ENCODE data around the gene PCGF1.

DNA sequence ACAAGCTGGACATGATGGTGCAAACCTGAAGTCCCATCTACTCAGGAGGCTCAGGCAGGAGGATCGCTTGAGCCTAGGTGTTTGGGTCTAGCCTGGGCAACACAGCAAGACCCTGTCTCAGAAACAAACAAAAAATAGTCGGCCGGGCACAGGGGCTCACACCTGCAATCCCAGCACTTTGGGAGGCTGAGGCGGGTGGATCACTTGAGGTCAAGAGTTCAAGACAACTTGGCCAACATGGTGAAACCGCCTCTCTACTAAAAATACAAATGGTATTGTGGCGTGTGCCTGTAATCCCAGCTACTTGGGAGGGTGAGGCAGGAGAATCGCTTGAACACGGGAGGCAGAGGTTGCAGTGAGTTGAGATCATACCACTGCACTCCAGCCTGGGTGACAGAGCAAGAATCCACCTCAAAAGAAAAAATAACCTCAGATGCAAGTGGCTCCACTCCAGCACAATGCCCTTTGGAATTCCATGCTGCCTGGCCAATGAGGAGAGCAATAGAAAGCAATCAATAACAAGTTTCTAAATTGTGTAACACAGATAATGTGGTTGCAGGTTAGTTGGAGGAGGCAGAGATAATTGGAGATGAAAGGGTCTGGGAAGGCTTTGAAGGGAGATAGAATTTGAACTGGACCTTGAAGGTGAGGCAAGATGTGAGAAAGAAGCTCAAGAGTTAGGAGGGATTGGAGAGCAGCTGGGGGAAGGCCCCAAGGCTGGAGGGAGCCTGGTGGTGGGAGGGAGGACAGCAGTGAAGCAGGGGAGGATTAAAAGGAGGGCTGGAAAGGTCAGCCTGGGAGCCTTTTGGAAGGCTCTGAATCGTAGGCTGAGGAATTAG, 18.6 kb downstream of the PCGF1 start:
- TF ChIP-seq, protein P1, sequence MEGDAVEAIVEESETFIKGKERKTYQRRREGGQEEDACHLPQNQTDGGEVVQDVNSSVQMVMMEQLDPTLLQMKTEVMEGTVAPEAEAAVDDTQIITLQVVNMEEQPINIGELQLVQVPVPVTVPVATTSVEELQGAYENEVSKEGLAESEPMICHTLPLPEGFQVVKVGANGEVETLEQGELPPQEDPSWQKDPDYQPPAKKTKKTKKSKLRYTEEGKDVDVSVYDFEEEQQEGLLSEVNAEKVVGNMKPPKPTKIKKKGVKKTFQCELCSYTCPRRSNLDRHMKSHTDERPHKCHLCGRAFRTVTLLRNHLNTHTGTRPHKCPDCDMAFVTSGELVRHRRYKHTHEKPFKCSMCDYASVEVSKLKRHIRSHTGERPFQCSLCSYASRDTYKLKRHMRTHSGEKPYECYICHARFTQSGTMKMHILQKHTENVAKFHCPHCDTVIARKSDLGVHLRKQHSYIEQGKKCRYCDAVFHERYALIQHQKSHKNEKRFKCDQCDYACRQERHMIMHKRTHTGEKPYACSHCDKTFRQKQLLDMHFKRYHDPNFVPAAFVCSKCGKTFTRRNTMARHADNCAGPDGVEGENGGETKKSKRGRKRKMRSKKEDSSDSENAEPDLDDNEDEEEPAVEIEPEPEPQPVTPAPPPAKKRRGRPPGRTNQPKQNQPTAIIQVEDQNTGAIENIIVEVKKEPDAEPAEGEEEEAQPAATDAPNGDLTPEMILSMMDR (IDR thresholded peaks at IDR 0.05 in 8 of 11, conservative IDR thresholded peaks at IDR 0.05 in 3 of 11), result no peak
- no peak for TF ChIP-seq POLR2A (IDR thresholded peaks at IDR 0.05)

Data from spleen (tissue), 7 donors.